Activated CD4-positive, alpha-beta T cell treated with anti-CD3 and anti-CD28 coated beads for 1 hour (primary cell): ENCODE data around the gene GATA5.
"Not testable (repeated sequence)": the region's sequence is repeated elsewhere in the genome, so short reads cannot be mapped to it uniquely, and the experiment has no call there.

Source experiments
- DNase-seq: peaks from one replicate; pipeline ENCODE4 v3.0.0-alpha.2; 2020

GATA5 gene

DNA sequence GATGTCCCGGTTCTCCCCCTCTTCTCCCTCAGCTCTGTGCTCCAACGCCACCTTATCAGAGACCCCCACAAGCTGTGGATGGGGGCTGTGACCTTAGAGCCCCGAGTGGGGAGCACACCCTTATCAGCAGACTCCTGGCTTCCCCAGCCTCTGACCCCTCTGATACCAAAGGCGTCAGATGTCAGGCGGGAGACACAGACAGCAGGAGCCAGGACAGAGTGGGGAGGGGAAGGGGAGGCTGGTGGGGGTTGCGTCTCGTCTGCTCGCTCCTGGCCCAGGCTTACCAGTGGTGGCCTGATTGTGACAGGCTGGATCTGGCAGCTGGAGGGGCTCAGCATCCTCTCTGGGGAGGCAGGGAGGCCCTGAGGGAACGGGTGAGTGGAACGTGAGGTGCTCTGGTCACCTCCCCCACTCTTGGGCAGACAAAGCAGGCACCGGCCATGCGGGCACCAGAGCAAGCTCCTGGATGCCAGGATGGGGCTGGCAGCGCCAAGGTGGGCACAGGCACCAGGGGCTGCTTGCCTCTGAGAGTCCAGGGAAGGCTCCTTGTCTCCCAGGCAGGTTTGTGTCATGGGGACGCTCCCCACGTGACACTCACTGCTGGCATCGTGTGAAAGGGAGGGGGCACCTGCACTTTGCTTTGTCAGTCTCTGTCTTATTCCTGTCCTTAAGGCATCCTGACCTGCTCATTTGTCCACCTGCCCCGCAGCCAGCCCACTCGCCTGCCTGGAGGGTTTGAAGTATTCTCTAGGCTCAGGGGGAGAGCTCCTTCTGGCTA, 27.8 kb upstream of the GATA5 start:
- no peak for DNase-seq

DNA sequence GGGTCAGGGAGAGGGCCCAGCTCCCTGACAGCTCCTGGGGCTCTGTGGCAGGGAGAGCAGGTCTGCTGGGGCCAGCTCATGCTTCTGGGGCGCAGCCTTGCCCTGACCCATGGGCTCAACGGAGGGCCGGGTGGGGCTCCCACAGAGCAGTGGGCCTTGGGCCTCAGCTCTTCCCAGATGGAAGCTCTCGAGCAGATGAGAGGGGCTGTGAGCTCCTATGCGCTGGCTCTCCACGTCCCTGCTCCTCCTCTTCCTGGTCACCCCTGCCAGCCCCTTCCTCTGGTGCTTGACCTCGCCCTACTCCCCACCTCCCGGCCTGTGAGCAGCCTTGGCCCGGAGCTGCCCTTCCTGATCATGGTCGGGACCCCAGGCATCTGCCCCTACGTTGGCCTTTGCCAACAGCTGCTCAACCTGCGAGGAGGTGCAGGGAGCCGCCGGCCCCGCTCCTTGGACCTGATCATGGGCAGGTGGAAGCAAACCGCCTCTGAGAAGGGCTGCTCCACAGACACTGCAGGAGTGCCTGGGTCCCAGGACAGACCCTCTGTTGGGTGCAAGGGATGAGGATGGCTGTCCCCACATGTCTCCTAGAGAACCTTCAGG, 26.8 kb upstream of the GATA5 start:
- no peak for DNase-seq

DNA sequence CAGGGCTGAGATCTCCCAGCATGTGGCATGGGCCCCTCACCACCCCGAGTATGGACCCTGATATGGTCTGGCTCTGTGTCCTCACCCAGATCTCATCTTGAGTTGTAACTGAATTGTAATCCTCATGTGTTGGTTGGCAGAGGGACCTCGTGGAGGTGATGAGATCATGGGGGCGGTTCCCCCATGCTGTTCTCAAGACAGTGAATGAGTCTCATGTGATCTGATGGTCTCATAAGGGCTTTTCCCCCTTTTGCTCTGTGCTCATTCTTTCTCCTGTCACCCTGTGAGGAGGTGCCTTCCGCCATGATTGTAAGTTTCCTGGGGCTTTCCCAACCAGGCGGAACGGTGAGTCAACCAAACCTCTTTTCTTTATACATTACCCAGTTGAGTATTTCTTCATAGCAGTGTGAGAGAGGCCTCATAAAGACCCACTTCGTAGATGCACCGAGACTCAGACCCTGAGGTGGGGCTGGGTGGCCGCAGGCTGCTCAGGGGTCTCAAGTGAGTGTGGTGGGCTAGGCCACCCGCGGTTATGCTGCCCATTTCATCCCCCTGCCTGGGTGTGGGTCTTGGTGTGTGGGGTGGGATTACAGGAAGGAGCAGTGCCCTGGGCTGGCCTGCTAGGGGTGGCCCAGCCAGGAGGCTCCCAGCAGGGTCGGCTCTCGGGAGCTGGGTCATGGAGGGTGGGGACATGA, 26.2 kb upstream of the GATA5 start:
- peak; percentile 34 for DNase-seq

DNA sequence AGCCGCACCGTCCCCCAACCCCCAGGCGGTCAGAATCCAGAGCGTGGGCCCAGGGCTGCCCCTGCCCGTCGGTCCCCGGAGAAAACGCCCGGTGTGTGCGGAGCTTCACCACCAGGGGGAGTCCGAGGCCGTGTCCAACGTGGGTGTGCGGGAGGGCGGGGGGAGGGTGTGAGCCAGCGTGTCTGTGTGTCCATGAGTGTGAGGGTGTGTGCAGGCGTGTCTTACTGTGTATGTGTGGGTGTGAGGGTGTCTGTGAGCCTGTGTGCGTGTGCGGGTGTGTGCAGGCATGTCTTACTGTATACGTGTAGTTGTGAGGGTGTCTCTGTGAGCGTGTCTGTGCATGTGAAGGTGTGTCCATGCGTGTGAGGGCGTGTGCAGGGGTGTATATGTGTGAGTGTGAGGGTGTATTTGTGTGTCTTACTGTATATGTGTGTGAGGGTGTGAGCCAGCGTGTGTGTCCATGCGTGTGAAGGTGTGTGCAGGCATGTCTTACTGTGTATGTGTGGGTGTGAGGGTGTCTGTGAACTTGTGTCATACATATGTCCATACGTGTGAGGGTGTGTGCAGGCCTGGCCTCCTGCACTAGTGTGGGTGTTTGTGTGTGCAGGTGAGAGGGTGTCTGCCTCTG, 24.6 kb upstream of the GATA5 start:
- peak; percentile 68 for DNase-seq

DNA sequence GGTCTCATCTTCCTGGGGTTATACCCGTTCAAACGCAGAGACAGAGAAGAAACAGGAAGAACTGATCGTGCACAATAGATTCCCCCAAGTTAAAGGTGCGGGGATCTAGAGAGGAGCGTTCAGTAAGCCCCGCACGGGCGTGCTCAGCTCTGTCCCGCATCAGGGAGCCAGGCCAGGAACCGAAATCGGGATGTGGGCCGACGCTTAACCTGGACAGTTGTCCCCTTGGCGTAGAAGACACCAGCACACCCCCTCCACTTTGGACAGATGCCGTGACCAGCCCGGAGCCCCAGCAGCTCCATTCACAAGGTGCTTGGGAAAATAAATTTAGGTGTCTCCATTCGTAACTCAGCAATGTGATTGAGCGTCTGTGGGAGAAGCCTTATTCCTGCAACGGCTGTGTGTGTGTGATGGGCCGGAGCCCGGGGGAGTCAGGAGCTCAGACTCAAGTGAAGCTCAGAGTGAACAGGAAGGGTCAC, 24.0 kb upstream of the GATA5 start:
- DNase-seq = no peak

DNA sequence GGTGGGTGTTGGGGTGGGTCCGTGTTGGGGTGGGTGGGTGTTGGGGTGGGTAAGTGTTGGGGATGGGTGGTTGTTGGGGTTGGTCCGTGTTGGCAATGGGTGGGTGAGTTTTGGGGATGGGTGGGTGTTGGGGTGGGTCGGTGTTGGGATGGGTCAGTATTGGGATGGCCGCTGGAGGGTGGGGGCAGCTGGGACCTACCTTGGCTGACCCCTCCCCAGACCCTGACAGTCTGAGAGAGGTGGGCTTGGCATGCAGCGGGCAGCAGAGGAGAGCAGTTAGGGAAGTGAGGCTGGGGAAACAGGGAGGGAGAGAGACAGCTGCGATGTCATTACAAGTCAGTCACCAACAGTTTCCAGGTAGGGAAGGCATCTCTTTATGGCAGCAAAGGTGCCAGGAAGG, 23.1 kb upstream of the GATA5 start:
- no peak for DNase-seq

DNA sequence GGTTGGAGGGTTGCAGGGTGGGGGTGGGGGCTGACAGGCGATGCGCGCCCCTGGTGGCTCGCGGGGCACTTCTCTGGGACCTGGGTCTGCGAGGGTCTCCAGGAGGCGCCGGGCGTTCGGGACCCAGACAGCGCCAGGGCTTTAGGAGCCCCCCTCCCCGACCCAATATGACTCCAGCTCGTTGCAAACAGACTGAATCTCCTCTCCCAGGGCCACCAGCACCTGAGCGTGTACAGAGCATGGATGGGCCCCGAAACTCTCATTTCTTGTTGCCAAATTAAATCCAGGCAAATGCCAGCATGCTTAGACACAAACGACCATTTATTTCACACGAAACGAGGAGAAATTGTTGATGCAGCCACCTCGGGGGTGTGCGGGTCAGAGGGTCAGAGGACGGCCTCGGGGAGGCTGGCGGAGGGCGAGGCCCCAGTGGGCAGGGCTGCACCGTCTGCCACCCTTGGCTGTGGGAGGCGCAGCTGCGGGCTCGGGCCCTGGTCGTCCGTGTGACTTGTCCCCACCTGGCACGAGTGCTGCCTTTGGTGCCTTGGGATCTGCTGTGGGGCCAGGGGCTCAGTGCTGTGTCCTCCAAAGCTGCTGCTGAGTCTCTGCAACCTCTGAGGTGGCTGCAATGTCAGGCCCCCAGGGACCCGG, 20.9 kb upstream of the GATA5 start:
- no peak for DNase-seq

DNA sequence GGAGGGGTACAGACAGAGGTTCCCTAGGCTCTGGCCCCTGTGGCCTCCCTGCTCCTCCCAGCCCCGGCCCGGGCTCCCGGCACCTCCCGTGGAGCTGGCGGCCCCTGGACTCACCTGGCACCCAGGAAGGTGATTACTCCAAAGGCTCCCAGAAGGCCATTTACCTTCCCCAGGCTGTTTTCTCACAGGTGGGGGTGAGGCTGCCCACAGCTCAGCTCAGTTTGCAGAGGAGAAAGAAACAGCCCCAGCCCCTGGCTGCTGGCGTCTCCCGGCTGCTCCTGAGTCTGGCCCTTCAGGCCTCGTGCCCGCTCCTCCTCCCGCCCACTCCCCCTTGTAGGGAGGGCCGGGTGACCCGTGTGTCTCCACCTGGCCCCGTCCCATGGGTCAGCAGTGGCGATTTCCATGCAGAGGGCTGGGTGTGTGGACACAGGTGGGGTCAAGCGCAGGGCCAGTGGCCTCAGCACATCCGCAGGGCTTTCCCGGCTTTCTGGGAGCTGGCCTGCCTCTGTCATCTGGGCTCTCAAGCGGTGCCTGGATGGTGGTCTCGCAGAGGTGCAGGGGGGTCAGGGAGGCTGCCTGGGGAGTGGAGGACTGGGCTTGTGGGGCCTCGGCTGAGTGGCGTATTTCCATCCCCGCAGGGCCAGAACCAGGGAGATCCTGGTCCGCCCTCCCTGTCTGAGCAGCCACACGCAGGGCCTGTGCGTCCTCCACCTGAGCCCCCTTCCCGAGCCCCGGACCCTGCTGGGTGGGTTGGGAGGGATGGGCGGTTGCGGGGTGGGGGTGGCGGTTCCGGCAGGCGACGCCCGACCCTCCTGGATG, 20.2 kb upstream of the GATA5 start:
- no peak for DNase-seq

DNA sequence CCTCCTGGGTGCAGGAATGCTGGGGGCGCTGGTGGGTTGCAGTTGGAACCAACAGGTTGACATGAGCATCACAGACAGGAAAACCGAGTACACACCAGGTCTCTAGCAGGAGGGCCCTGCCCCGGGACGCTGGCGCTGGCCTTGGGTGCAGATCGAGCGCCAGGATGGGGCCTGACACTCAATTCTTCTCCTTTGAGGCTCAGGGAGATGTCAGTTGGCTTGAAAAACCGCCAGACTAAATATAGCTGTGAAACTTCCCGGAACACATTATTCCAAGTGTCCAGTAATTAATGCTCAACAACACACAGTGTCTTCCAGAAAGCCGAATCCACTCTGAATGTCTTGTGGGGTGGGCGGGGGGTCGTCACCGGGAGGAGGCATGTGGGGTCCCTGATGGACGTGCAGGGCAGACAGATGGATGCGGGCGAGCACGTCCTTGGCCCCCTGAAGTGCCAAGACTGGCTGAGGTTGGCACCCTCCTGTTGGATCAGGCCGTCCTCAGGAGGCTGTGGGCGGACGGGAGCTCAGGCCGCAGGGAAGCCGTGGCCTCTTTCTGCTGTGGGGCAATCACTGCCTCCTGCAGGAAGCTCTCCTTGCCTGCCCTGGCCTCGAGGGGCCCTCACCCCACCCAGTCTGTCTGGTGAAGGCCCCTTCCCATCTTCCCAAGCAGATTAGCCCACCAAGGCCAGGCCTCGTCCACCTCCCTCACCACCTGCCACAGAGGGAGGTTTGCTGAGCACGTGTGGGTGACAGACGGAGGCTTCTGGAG, 19.4 kb upstream of the GATA5 start:
- DNase-seq = no peak

DNA sequence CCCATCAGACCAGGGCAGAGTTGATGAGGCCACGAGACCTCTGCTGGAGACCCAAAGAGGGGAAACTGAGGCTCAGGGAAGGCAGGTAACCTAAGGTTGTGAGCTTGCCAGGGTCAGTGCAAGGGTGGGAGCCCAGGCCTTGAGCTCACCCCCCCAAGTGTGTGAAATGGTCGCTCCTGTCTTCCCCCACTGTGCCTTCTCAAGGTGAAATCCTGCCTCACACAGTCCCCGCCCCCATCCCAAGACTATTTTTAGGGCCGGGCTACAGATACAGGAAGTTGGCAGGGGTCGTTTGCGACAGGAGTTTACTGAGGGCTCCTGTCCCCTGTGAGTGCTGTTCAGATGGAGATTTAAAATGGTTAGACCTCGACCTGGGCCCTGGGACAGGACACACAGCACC, 18.7 kb upstream of the GATA5 start:
- no peak for DNase-seq

DNA sequence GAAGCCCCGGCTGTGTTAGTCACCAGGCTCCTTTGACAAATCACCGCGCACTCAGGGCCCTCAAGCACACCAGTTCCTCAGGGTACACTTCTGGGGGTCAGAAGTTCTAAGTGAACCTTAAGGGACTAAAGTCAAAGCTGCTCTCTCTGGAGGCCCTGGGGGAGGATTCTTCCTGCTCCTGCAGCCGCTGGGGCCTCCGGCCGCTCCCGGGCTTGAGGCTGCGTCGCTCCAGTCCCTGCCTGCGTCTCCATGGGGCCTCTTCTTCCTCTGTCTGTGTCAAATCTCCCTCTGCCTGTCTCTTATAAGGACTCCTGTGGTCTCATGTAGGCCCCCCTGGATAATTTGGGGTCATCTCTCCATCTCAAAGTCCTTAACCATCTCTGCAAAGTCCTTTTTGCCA, 18.1 kb upstream of the GATA5 start:
- no peak for DNase-seq

DNA sequence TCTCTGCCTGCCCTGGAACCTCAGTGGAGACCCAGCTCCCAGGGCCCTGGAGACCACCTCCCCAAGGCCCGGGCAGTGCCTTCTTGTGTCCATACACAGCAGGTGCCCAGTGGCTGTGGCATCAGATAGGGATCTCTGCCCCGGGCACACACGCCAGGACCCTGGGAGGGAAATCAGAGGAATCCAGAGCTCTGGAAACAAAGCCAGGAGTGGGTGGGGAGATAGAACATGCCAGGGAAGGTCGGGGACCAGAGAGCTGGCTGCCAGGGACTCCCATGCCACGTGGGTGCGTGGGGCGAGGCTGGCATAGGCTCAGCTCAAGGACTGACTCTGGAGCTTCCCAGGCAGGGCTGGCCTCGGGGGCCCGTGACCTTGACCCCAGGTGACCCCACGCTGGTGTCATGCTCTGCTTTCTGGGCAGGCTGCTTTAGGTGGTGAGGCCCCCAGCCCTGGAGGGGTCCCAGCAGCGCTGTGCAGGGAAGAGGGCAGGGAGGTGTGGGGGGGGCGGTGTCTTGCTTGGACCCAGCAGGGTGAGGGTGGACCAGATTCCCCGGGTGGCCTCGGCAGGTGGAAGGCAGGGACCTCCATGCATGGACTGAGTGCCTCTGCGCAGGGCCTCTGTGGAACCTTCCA, 17.6 kb upstream of the GATA5 start:
- DNase-seq = no peak

DNA sequence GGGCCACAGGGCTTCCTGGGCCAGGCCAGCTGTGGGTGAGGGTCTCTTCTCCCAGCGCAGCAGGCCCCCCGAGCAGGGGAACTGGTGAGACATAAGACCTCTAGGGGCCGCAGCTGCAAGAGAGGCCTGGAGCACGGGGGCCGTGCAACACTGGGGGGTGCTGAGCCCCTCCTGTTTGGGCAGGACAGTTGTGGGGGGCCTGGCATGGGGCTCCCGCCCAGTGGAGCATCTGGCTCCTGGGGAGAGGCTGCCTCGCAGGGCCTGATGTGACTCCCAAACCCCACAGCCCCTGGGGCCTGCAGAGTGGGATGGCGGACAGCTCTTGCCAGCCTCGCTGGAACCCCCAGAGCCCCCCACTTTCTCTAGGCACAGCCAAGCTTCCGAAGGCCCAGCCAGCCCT, 16.9 kb upstream of the GATA5 start:
- no peak for DNase-seq

DNA sequence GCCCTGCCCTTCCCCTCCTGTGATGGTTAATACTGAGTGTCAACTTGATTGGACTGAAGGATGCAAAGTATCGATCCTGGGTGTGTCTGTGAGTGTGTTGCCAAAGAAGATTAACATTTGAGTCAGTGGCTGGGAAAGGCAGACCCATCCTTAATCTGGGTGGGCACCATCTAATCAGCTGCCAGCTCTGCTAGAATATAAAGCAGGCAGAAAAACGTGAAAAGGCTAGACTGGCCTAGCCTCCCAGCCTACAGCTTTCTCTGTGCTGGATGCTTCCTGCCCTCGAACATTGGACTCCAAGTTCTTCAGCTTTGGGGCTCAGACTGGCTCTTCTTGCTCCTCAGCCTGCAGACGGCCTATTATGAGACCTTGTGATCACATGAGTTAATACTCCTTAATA, 15.0 kb upstream of the GATA5 start:
- DNase-seq = not testable (repeated sequence)

DNA sequence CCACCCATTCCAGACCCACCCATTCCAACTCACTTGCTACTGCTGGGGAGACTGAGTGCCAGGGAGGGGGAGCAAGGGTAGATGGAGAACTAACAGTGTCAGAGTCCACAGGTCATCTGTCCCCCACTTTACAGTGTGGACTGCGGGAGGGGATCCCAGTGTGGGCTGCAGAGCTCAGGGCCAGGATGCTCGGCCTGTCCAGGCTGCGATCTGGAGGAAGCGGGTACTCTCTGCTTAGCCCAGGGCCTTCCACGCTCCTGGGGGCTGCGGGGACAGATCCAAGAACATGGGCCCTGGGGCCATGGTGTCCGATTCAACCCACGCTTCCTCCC, 14.1 kb upstream of the GATA5 start:
- DNase-seq = no peak

DNA sequence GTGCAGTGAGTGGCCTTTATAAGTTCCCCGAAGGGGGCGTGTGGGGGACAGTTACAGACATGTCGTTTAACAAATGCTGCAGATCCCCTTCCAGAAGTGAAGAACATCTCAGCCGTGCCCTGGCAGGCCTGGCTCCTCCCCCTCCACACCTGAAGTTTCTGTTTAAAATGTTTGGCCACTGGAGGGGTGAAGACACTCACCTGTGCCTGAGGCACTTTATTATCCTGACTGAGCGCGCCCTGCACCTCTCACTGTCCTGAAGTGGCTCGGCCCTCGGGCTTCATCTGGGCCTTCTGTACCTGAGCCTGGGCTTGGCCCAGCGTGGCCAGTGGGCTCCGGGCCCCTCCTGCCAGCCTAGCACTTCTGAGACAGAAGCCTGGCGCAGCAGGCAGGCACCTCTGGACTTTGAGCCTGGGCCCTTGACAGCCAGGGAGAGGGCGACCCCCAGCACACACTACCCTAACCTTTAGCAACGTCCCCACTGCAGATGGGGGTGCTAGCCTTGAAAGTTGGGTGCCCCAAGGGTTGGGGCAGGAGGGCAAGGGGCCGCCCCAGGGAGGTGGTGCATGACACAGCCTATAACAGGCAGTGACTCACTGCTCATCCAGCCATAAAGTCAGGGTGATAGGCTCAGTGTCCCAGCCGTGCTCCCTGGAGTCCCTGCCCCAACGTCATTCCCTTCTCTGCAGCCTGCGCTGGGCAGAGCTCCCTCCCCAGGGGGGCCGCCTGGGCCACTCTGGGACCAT, 13.6 kb upstream of the GATA5 start:
- no peak for DNase-seq

DNA sequence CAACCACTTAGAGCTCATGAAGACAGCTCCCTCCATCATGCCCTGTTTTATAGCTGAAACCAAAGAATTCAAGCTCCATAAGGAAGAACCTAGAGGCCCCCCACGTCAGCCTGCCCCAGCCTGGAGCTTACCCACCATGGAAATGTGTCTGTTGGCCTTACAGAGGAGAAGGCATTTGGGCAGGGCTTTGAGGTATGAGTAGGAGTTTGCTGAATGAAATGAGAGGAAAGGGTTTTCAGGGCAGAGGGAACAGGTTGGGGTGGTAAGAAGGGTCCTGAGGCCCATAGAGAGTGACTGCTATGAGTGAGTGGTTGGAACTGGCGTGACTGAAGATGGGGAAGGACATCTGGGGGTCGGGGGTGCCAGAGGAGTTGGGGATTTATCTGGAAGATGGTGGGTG, 12.7 kb upstream of the GATA5 start:
- DNase-seq = no peak

DNA sequence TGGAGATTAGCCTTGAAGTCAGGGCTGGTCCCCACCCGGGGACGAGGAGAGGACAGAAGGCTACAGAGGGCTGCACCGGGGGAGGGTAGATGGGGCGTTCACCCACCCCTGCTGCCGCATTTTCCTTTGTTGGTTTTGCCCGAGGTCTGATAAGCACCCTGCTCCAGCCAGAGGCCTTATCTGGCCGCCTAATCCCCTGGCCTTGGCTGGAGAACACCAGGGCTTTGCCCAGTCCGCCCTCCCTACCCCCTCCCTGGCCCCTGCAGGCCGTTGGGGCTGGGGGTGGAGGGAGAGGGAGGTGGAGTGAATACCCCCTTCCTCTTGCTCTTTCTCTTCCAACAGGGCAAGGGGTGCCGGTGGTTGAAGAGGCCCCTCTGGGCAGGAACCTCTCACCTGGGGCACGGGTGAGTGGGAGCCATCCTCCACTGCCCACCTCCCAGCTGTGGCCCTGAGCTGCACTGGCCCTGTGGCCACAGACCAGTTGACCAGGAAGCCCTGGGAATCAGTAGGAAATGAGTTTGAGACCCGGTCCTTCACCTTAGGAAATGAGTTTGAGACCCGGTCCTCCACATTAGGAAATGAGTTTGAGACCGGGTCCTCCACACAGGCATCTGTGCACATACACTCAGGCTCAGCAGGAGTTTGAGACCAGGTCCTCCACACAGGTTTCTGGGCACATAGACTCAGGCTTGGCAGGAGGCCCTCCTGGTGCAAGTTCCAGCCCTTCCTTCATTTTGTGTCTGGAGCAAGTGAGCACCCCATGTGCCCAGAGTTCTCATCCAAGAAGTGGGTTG, 12.0 kb upstream of the GATA5 start:
- no peak for DNase-seq

DNA sequence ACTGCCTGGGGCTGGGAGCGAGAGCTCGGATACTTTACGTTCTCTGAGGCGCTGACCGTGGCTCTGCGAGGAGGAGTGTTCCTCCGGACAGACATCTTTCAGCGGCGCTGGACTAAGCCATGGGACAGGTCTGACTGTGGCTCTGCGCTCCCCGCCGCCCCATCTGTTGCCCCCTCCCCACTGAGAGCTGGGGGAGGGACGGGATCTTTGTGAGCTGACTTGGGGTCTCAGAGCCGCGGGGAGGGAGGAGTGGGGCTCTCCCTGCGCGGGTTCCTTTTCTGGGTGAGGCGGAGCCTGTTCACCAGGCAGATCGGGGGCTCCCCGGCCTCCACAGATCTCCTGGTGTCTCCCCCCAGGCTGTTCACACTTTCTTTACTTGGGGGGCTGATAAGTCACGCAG, 11.3 kb upstream of the GATA5 start:
- DNase-seq = no peak

DNA sequence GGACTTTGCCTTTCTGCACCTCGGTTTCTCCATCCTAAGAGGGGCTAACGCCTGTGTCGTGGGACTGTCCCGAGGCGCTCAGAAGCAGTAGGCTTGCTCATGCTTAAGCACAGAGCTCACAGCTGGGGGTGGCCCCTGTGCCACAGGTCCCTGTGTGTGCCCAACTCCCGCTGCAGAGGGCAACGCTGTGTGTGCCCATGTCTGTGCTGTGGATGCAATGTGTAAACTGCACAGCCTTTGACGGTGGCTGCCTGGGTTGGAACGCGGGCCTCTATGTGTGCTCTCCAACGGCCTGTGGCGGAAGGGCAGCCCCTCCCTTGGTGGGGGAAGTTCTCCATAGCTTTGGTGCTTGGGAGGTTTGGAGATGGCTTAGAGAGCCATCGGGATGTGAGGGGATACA, 10.7 kb upstream of the GATA5 start:
- DNase-seq = no peak
